Spleen (tissue), 11 donors: ENCODE results near the gene JAKMIP1. TPM values are rescaled to one million over a fixed set of nuclear protein-coding genes. Genes with fewer than 3 reads are reported as not detected.
A peak's percentile ranks its signal among the peaks of the same experiment; 100 is the strongest.
"Not testable (repeated sequence)": the region's sequence is repeated elsewhere in the genome, so short reads cannot be mapped to it uniquely, and the experiment has no call there.

Experiments
- DNase-seq: peaks from one replicate; pipeline ENCODE4 v3.0.0-alpha.2; 2020
- H3K27ac ChIP-seq, 8 donors: fragments of 200-600 bp; sonication (generic) in 7 of 8; 1 replicate in 4 of 8; 2 replicates in 4 of 8; pipeline versions ENCODE4 v1.5.0 to v1.8.0; 2016 to 2021; ENCODE audit warnings: inconsistent platforms in 4 of 8, mild to moderate bottlenecking in 4 of 8, moderate library complexity in 1 of 8
- H3K27me3 ChIP-seq, 7 donors: fragments of 200-600 bp; sonication (generic) in 6 of 7; replicated peaks in 1 of 7; 1 replicate in 4 of 7; 2 replicates in 3 of 7; pipeline versions ENCODE4 v1.5.0 to v1.8.0; 2016 to 2021; ENCODE audit warnings: inconsistent platforms in 3 of 7, mild to moderate bottlenecking in 1 of 7
- H3K36me3 ChIP-seq, 6 donors: fragments of 200-600 bp; sonication (generic) in 5 of 6; 1 replicate in 4 of 6; 2 replicates in 2 of 6; pipeline versions ENCODE4 v1.5.0 to v1.8.0; 2016 to 2021; ENCODE audit warnings: inconsistent platforms in 2 of 6
- H3K4me1 ChIP-seq, 6 donors: fragments of 200-600 bp; sonication (generic) in 5 of 6; 1 replicate in 3 of 6; 2 replicates in 3 of 6; pipeline versions ENCODE4 v1.5.0 to v1.8.0; 2016 to 2021; ENCODE audit warnings: inconsistent platforms in 3 of 6
- H3K4me3 ChIP-seq, 8 donors: fragments of 200-600 bp; sonication (generic) in 7 of 8; 1 replicate in 4 of 8; 2 replicates in 4 of 8; pipeline versions ENCODE4 v1.5.0 to v1.8.0; 2016 to 2021; ENCODE audit warnings: inconsistent platforms in 4 of 8, mild to moderate bottlenecking in 4 of 8, moderate library complexity in 2 of 8
- H3K9me3 ChIP-seq, 8 donors: fragments of 200-600 bp; sonication (generic) in 7 of 8; 1 replicate in 4 of 8; 2 replicates in 4 of 8; pipeline versions ENCODE4 v1.5.0 to v1.8.0; 2016 to 2021; ENCODE audit warnings: inconsistent platforms in 4 of 8
- CTCF ChIP-seq, 11 experiments: fragments of 200-600 bp in 7 of 11; fragments of 450-650 bp in 4 of 11; sonication (generic) in 4 of 11; IDR thresholded peaks in 8 of 11; conservative IDR thresholded peaks in 3 of 11; 1 replicate in 7 of 11; 2 replicates in 4 of 11; pipeline versions ENCODE4 v1.4.0 to v1.8.0; 2016 to 2021; ENCODE audit warnings: antibody characterized with exemption in 11 of 11, inconsistent platforms in 4 of 11, mild to moderate bottlenecking in 1 of 11
- POLR2A ChIP-seq, 3 donors: fragments of 450-650 bp; IDR thresholded peaks; one replicate each; pipeline ENCODE4 v1.5.1; 2017; ENCODE audit warnings: antibody characterized with exemption in 3 of 3, mild to moderate bottlenecking in 1 of 3
- POLR2AphosphoS5 ChIP-seq, 3 donors: sonication (generic); formaldehyde crosslinking; IDR thresholded peaks; one replicate each; pipeline ENCODE4 v1.5.1; 2017; ENCODE audit warnings: antibody characterized with exemption in 3 of 3
- WGBS, 5 donors: extraction: QIAGEN DNeasy Blood & Tissue Kit in 3 of 5; methylation state at CpG; one replicate each; pipeline versions ENCODE4 v1.1.5 to v1.1.7; 2013 to 2018; 5-methylcytosine and 5-hydroxymethylcytosine counted together
- intact Hi-C: fragments of 100-400 bp; cut with DNase I; formaldehyde crosslinking; loops from one replicate; pipeline ENCODE4 v1.15.0; 2023; ENCODE audit warnings: low total_unique reads
- polyA plus RNA-seq, 3 donors: library from polyadenylated mRNA; stranded (reverse); fragments of 200-250 nt; gene quantifications; one replicate each; pipeline ENCODE4 v1.2.1, GENCODE V29; 2013
- total RNA-seq, 7 donors: library from RNA; depleted of rRNA in 3 of 7; stranded (reverse); fragments of >200 nt in 3 of 7; fragmentation: NEBNext Ultra II Directional in 4 of 7; extraction: Animal tissue kit (Norgen Biotek cat#: 25700) in 4 of 7; gene quantifications; one replicate each; pipeline versions ENCODE4 v1.1.0 to v1.2.1, GENCODE V29; 2016 to 2021
- donor health status: healthy with polysubstance abuse.
- donor health status: DM: no; HTN: no; CAD: no; lungs with moderate emphysema.
- donor health status: DM: no; HTN: no; CAD: no.
- donor health status: Bipolar disorder and iron deficiency.
- donor health status: healthy.
- donor health status: DM: no; HTN: no; CAD: no.
- donor health status: DM: yes; HTN: yes; CAD: no.

JAKMIP1 gene
- total and polyA plus RNA-seq, 10 donors: 0.37 to 8.7 (median 2.6) TPM

GRCh38 chr4:6009452-6009851 lies 190.9 kb downstream of the JAKMIP1 start:
- Histone ChIP-seq H3K27ac (no peak overlapping the region), H3K27me3 (peaks cover 0 to 67% (median 16%) of the 10 kb centered on the region in 7 donors), H3K36me3 (no peaks in the 10 kb centered on the region), H3K4me3 (no peak overlapping the region), H3K9me3 (no peaks in the 10 kb centered on the region), H3K4me1 (peaks cover 0 to 6% (median 0%) of the 10 kb centered on the region in 6 donors)
- 53 to 67% (median 60%) methylated on average over 8 of the region's 8 CpGs for WGBS, 5 donors
- intact Hi-C loops: no loop called here
- DNase-seq: no peak
- TF ChIP-seq POLR2AphosphoS5 (IDR thresholded peaks at IDR 0.05) (no peak), CTCF (IDR thresholded peaks at IDR 0.05 in 8 of 11, conservative IDR thresholded peaks at IDR 0.05 in 3 of 11) (no peak), POLR2A (IDR thresholded peaks at IDR 0.05) (no peak)

DNA sequence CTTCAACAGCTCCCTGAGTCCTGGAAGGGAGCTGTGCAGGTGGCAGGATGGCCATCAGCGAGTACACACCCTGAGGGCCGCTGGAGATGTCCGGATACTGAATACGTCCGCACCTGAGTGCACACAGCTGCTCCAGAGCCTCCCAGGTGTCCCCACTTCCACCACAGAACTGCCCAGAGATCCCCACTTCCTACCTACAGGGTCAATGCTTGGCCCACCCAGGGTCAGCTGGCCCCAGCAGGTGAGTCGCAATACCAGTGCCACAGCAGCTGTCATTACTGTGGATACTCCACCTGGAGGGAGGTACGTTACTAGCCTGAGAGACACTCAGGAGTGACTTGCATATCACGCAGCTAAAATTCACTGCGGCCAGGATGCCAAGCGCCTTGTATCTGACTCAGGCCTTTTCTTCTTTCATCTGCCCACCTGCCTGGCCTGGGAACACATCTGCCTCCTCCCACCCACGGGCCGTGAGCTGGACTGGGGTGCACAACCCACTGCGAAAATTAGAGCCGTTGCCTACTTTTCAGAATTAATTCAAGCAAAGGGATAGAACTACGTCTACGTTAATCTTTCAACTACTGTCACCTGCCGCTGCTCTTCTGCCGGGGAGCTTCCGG lies 191.5 kb downstream of the JAKMIP1 start:
- H3K9me3 ChIP-seq: no peaks in the 10 kb centered on the region
- no peak for TF ChIP-seq CTCF (IDR thresholded peaks at IDR 0.05 in 8 of 11, conservative IDR thresholded peaks at IDR 0.05 in 3 of 11)
- no peak for TF ChIP-seq POLR2A (IDR thresholded peaks at IDR 0.05)
- TF ChIP-seq POLR2AphosphoS5 (IDR thresholded peaks at IDR 0.05): no peak
- intact Hi-C loops: no loop called here
- H3K4me3 ChIP-seq: no peak overlapping the region
- H3K27ac ChIP-seq: no peak overlapping the region
- peak; percentile 54 for DNase-seq
- peaks cover 0 to 67% (median 16%) of the 10 kb centered on the region in 7 donors for H3K27me3 ChIP-seq
- peaks cover 0 to 6% (median 0%) of the 10 kb centered on the region in 6 donors for H3K4me1 ChIP-seq
- WGBS, 5 donors: 81 to 87% (median 86%) methylated on average over 18 to 19 of the region's 19 CpGs
- no peaks in the 10 kb centered on the region for H3K36me3 ChIP-seq

DNA sequence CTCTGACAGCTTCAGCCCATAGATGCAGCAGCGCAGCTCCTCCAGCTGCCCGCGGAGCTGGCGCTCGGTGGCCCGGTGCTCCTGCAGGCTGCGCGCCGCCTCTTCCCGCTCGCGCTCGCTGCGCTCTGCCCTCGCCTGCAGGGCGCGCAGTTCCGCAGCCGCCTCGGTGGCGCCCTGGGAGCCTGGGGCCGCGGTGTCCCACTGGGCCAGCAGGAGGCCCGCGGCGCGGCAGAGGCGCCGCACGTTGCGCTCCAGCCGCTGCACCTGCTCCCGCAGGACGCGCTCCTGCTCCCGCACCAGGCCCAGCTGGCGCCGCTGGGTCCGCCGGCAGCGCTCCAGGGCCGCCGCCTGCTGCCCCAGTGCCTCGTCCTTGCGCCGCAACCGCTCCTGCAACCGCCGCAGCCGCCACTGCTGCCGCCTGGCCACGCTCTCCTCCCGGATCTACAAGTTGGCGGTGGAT lies 192.2 kb downstream of the JAKMIP1 start:
- Histone ChIP-seq H3K36me3 (no peaks in the 10 kb centered on the region), H3K9me3 (no peaks in the 10 kb centered on the region), H3K4me1 (peaks cover 0 to 6% (median 0%) of the 10 kb centered on the region in 6 donors), H3K27me3 (peaks cover 0 to 67% (median 16%) of the 10 kb centered on the region in 7 donors), H3K27ac (no peak overlapping the region), H3K4me3 (peak overlapping the region in 1 of 8 donors; percentile 2)
- 16 to 68% (median 31%) methylated on average over 16 to 54 of the region's 54 CpGs for WGBS, 5 donors
- intact Hi-C loops: no loop called here
- DNase-seq: peak; percentile 51
- TF ChIP-seq CTCF (IDR thresholded peaks at IDR 0.05 in 8 of 11, conservative IDR thresholded peaks at IDR 0.05 in 3 of 11): no peak
- TF ChIP-seq POLR2A (IDR thresholded peaks at IDR 0.05): no peak
- no peak for TF ChIP-seq POLR2AphosphoS5 (IDR thresholded peaks at IDR 0.05)

DNA sequence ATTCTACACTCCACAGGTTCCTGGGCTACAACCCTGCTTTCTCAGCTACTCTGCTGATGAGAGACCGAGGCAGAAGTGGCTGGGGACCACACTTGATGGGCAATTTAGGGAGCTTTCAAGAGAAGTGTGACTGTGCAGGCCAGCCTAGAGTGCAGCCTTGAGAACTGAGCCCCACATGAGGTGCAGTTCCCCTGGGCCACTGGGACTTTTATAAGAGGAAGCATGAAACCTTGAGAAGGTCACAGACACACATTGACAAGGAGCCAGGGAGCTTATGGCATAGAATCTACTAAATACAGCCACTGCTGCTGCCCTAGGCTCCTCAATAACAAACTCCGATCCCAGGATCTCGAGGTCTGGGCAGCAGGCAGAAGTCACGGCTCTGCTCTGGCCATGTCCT lies 195.2 kb downstream of the JAKMIP1 start:
- Histone ChIP-seq H3K36me3 (no peaks in the 10 kb centered on the region), H3K4me3 (no peak overlapping the region), H3K27me3 (peaks cover 0 to 44% (median 11%) of the 10 kb centered on the region in 7 donors), H3K4me1 (no peaks in the 10 kb centered on the region), H3K9me3 (no peaks in the 10 kb centered on the region), H3K27ac (no peak overlapping the region)
- 43 to 83% (median 75%) methylated on average over 1 to 4 of the region's 4 CpGs for WGBS, 5 donors
- TF ChIP-seq POLR2A (IDR thresholded peaks at IDR 0.05): no peak
- no peak for TF ChIP-seq CTCF (IDR thresholded peaks at IDR 0.05 in 8 of 11, conservative IDR thresholded peaks at IDR 0.05 in 3 of 11)
- no peak for TF ChIP-seq POLR2AphosphoS5 (IDR thresholded peaks at IDR 0.05)
- intact Hi-C loops: no loop called here
- DNase-seq: no peak

DNA sequence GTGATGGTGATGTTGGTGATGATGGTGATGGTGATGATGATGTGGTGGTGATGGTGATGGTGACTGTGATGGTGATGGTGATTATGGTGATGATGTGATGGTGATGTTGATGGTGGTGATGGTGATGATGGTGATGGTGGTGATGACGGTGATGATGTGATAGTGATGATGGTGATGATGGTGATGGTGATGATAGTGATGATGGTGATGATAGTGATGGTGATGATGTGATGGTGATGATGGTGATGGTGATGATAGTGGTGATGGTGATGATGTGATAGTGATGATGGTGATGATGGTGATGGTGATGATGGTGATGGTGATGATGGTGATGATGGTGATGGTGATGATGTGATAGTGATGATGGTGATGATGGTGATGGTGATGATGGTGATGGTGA lies 196.9 kb downstream of the JAKMIP1 start:
- WGBS, 5 donors: 73 to 98% (median 93%) methylated on average over 1 of the region's 1 CpG
- H3K27me3 ChIP-seq: peaks cover 0 to 44% (median 10%) of the 10 kb centered on the region in 7 donors

More for the DNA sequence above, 196.9 kb downstream of the JAKMIP1 start:
- H3K4me1 ChIP-seq, DNase-seq, H3K4me3 ChIP-seq, H3K9me3 ChIP-seq, H3K27ac ChIP-seq, H3K36me3 ChIP-seq, intact Hi-C loops: not testable (repeated sequence)
